GM21515 (cell line): Measurements from ENCODE around the gene JAKMIP2.
A peak's percentile ranks its signal among the peaks of the same experiment; 100 is the strongest.
"Not testable (repeated sequence)": the region's sequence is repeated elsewhere in the genome, so short reads cannot be mapped to it uniquely, and the experiment has no call there.

Experiments
- ATAC-seq: cut with Tn5 transposase; IDR thresholded peaks from one replicate; pipeline ENCODE4 v1.9.1; 2021; ENCODE audit not compliant: unreplicated experiment

JAKMIP2 gene

GRCh38 chr5:147661541-147661940 lies 121.0 kb downstream of the JAKMIP2 start:
- no peak for ATAC-seq

- no peak for ATAC-seq
These were observed 123.2 kb downstream of the JAKMIP2 start for GRCh38 chr5:147659166-147659929.

- ATAC-seq: no peak
These were observed 124.1 kb downstream of the JAKMIP2 start for GRCh38 chr5:147658293-147658932.

GRCh38 chr5:147648597-147648996 lies 133.9 kb downstream of the JAKMIP2 start:
- no peak for ATAC-seq

GRCh38 chr5:147645197-147645596 lies 137.3 kb downstream of the JAKMIP2 start:
- no peak for ATAC-seq

- ATAC-seq: no peak
These were observed 138.1 kb downstream of the JAKMIP2 start for GRCh38 chr5:147644460-147644859.

GRCh38 chr5:147643142-147643541 lies 139.4 kb downstream of the JAKMIP2 start:
- ATAC-seq: no peak

GRCh38 chr5:147642666-147643065 lies 139.9 kb downstream of the JAKMIP2 start:
- ATAC-seq: no peak

GRCh38 chr5:147639321-147639720 lies 143.2 kb downstream of the JAKMIP2 start:
- no peak for ATAC-seq

GRCh38 chr5:147636729-147636984 lies 145.9 kb downstream of the JAKMIP2 start:
- ATAC-seq: no peak

GRCh38 chr5:147635882-147636728 lies 146.4 kb downstream of the JAKMIP2 start:
- ATAC-seq: no peak

- ATAC-seq: not testable (repeated sequence)
These were observed 147.1 kb downstream of the JAKMIP2 start for GRCh38 chr5:147635439-147635838.

GRCh38 chr5:147633173-147633572 lies 149.4 kb downstream of the JAKMIP2 start:
- ATAC-seq: no peak

GRCh38 chr5:147631428-147632003 lies 151.0 kb downstream of the JAKMIP2 start:
- no peak for ATAC-seq

GRCh38 chr5:147629196-147629595 lies 153.3 kb downstream of the JAKMIP2 start:
- no peak for ATAC-seq

GRCh38 chr5:147628058-147628895 lies 154.3 kb downstream of the JAKMIP2 start:
- ATAC-seq: peak; percentile 92

GRCh38 chr5:147626464-147626863 lies 156.1 kb downstream of the JAKMIP2 start:
- no peak for ATAC-seq

GRCh38 chr5:147621016-147621415 lies 161.5 kb downstream of the JAKMIP2 start:
- no peak for ATAC-seq

GRCh38 chr5:147619281-147619878 lies 163.1 kb downstream of the JAKMIP2 start:
- no peak for ATAC-seq

GRCh38 chr5:147617711-147618350 lies 164.7 kb downstream of the JAKMIP2 start:
- ATAC-seq: no peak
